Caco-2 (cell line): Measurements from ENCODE around the gene IQGAP2. TPM values are rescaled to one million over a fixed set of nuclear protein-coding genes. Genes with fewer than 3 reads are reported as not detected.

Experiments
- BruUV-seq: library from RNA; stranded (reverse); fragments of 400-500 nt; replicated peaks from 2 replicates; lab custom pipeline; 2021; lab: Mats Ljungman, UMichigan
- CTCF ChIA-PET: fragments of 300-600 bp; sonication (Branson Sonifier 250); formaldehyde crosslinking; loops from one replicate; lab custom pipeline; 2022; ENCODE audit warnings: antibody characterized with exemption; lab: Charles Lee
- POLR2A ChIA-PET: fragments of 300-600 bp; sonication (Branson Sonifier 250); formaldehyde crosslinking; loops from one replicate; lab custom pipeline; 2022; ENCODE audit warnings: antibody characterized with exemption; lab: Charles Lee
- DNase-seq, 2 experiments: peaks; one replicate each; pipeline versions ENCODE4 v3.0.0 to v3.0.0-alpha.2; 2020 to 2022
- H3K27me3 ChIP-seq: replicated peaks from 2 replicates; pipeline ENCODE4 v1.6.0; 2011; ENCODE audit warnings: low read length; ENCODE audit not compliant: control insufficient read depth, insufficient read depth
- H3K36me3 ChIP-seq: 2 replicates; pipeline ENCODE4 v1.5.1; 2011; ENCODE audit warnings: low read length; ENCODE audit not compliant: control insufficient read depth, insufficient read depth
- H3K4me1 ChIP-seq: fragments of 250-450 bp; sonication (Bioruptor Pico); 2 replicates; pipeline ENCODE4 v1.5.1; 2020; ENCODE audit warnings: mild to moderate bottlenecking
- H3K4me3 ChIP-seq: 2 replicates; pipeline ENCODE4 v1.5.1; 2011; ENCODE audit warnings: low read depth, mild to moderate bottlenecking, control low read depth, low read length
- H3K9me3 ChIP-seq: fragments of 250-450 bp; sonication (Bioruptor Pico); 2 replicates; pipeline ENCODE4 v1.5.1; 2020; ENCODE audit warnings: mild to moderate bottlenecking, moderate library complexity
- H3K27ac Mint-ChIP-seq: one replicate; pipeline ENCODE4 v1.8.0; 2022; ENCODE audit warnings: mixed read lengths; ENCODE audit not compliant: unreplicated experiment
- H3K27me3 Mint-ChIP-seq: one replicate; pipeline ENCODE4 v1.8.0; 2022; ENCODE audit warnings: mixed read lengths; ENCODE audit not compliant: insufficient read depth, unreplicated experiment
- H3K36me3 Mint-ChIP-seq: one replicate; pipeline ENCODE4 v1.8.0; 2022; ENCODE audit warnings: mild to moderate bottlenecking, mixed read lengths; ENCODE audit not compliant: insufficient read depth, unreplicated experiment
- H3K4me1 Mint-ChIP-seq: one replicate; pipeline ENCODE4 v1.8.0; 2022; ENCODE audit warnings: low read depth, mixed read lengths; ENCODE audit not compliant: unreplicated experiment
- H3K4me3 Mint-ChIP-seq: one replicate; pipeline ENCODE4 v1.8.0; 2022; ENCODE audit warnings: mild to moderate bottlenecking, moderate library complexity, mixed read lengths; ENCODE audit not compliant: unreplicated experiment
- H3K9me3 Mint-ChIP-seq: one replicate; pipeline ENCODE4 v1.8.0; 2022; ENCODE audit warnings: mixed read lengths; ENCODE audit not compliant: unreplicated experiment
- CTCF ChIP-seq, 2 experiments: fragments of 200-600 bp in 1 of 2; IDR thresholded peaks; 1 replicate in 1 of 2; 2 replicates in 1 of 2; pipeline versions ENCODE4 v1.5.1 to v1.8.0; 2011 to 2022; ENCODE audit warnings: antibody characterized with exemption in 1 of 2, control low read depth in 1 of 2, inconsistent platforms in 1 of 2, low read depth in 1 of 2, low read length in 1 of 2, mild to moderate bottlenecking in 1 of 2, moderate library complexity in 1 of 2; ENCODE audit not compliant: insufficient read depth in 1 of 2, severe bottlenecking in 1 of 2, unreplicated experiment in 1 of 2
- intact Hi-C: fragments of 100-400 bp; cut with micrococcal nuclease; formaldehyde crosslinking; loops from one replicate; pipeline ENCODE4 v1.10.0; 2022; ENCODE audit not compliant: unreplicated experiment
- total RNA-seq: library from RNA; stranded (reverse); gene quantifications from 2 replicates; pipeline ENCODE4 v1.2.3, GENCODE V29; 2022

IQGAP2 gene
- total RNA-seq, 1 experiment from 2014 or later: 89.4 TPM

DNA sequence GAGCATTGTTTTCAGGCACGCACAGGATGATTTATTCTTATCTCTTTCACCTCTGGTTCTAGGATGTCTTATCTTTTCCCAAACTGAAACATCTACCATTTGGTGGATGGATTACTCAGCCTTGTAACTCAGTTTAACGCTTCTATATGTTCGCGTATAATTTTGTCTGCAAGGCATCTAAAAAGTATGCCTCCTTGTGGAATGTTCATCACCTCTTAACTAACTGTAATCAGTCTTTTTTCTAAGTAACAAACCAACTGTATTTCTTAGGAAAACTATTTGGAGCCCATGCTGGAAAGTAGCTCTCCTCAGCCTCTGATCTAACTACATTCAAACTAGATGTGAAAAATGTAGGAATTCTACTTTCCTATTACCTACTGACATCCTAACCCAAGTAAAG lies 231.6 kb downstream of the IQGAP2 start:
- Mint-ChIP-seq H3K36me3 (peaks cover 53% of the 10 kb centered on the region), H3K27ac (no peak overlapping the region), H3K27me3 (no peaks in the 10 kb centered on the region), H3K4me1 (peaks cover 7% of the 10 kb centered on the region), H3K9me3 (no peaks in the 10 kb centered on the region), H3K4me3 (no peak overlapping the region)
- no peak for DNase-seq
- intact Hi-C loops: no loop called here
- no peak for TF ChIP-seq CTCF (IDR thresholded peaks at IDR 0.05; ENCODE audit: insufficient read depth in 1 of 2, low read depth in 1 of 2, low read length in 1 of 2, severe bottlenecking in 1 of 2, unreplicated experiment in 1 of 2)
- ChIA-PET POLR2A (no interaction called here), CTCF (no interaction called here)
- H3K4me3 ChIP-seq: no peak overlapping the region
- 0 out of 2 replicates have a peak, but pooled peaks cover 4% of the 10 kb centered on the region for H3K4me1 ChIP-seq
- no peaks in the 10 kb centered on the region for H3K36me3 ChIP-seq
- H3K9me3 ChIP-seq: no peaks in the 10 kb centered on the region
- H3K27me3 ChIP-seq: no peaks in the 10 kb centered on the region
- no TSS peak for BruUV-seq

DNA sequence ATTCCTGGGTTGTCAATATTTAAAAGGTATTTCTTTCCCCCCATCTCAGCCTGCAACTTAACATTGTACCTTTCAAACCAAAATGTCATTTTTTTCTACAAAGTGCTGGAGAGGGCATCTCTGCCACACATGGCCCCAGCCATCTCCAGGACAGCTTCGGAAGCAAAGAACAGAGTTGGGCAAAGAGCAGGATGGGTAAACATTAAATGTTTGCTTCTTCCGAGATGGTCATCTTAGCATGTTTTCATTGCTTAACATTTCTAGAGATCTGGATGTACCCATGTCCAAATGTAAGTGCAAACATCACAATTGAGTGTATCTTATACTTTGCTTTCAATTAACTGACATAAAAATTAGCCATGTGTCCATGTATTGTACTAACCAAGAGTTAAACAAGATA lies 234.4 kb downstream of the IQGAP2 start:
- no peak for DNase-seq
- Histone ChIP-seq H3K4me1 (no peaks in the 10 kb centered on the region), H3K4me3 (no peak overlapping the region), H3K9me3 (no peaks in the 10 kb centered on the region), H3K36me3 (peaks cover 2% of the 10 kb centered on the region; the same call in 1 of the 2 replicates), H3K27me3 (no peaks in the 10 kb centered on the region)
- no peak overlapping the region for H3K4me3 Mint-ChIP-seq
- peaks cover 63% of the 10 kb centered on the region for H3K36me3 Mint-ChIP-seq
- intact Hi-C loops: no loop called here
- CTCF ChIA-PET: interaction anchor here (0.5 kb wide), 1 partner anchor 297 kb away, joined by 4 read pairs; no protein-coding TSS in a partner anchor
- POLR2A ChIA-PET: no interaction called here
- no TSS peak for BruUV-seq
- no peak for TF ChIP-seq CTCF (IDR thresholded peaks at IDR 0.05; ENCODE audit: insufficient read depth in 1 of 2, low read depth in 1 of 2, low read length in 1 of 2, severe bottlenecking in 1 of 2, unreplicated experiment in 1 of 2)
- no peaks in the 10 kb centered on the region for H3K27me3 Mint-ChIP-seq
- no peak overlapping the region for H3K27ac Mint-ChIP-seq
- H3K4me1 Mint-ChIP-seq: peaks cover 7% of the 10 kb centered on the region
- H3K9me3 Mint-ChIP-seq: no peaks in the 10 kb centered on the region

- no peaks in the 10 kb centered on the region for H3K27me3 Mint-ChIP-seq
- ChIA-PET POLR2A (interaction anchor here (0.6 kb wide), 1 partner anchor 236 kb away, joined by 6 read pairs; no protein-coding TSS in a partner anchor), CTCF (interaction anchor here (0.6 kb wide), 1 partner anchor 36 kb away, joined by 3 read pairs; no protein-coding TSS in a partner anchor)
- Histone ChIP-seq H3K27me3 (no peaks in the 10 kb centered on the region), H3K4me3 (no peak overlapping the region), H3K36me3 (peaks cover 2% of the 10 kb centered on the region; the same call in 1 of the 2 replicates), H3K4me1 (no peaks in the 10 kb centered on the region), H3K9me3 (no peaks in the 10 kb centered on the region)
- peaks cover 7% of the 10 kb centered on the region for H3K4me1 Mint-ChIP-seq
- no peak overlapping the region for H3K27ac Mint-ChIP-seq
- TF ChIP-seq CTCF (IDR thresholded peaks at IDR 0.05; ENCODE audit: insufficient read depth in 1 of 2, low read depth in 1 of 2, low read length in 1 of 2, severe bottlenecking in 1 of 2, unreplicated experiment in 1 of 2): no peak
- peaks cover 69% of the 10 kb centered on the region for H3K36me3 Mint-ChIP-seq
- H3K4me3 Mint-ChIP-seq: no peak overlapping the region
- no peaks in the 10 kb centered on the region for H3K9me3 Mint-ChIP-seq
- DNase-seq: no peak
- no TSS peak for BruUV-seq
- intact Hi-C loops: no loop called here
These were observed 235.4 kb downstream of the IQGAP2 start for GRCh38 chr5:76638479-76638878.
